ENCODE data around the gene SFTA2. TPM values are rescaled to one million over a fixed set of nuclear protein-coding genes. Genes with fewer than 3 reads are reported as not detected.
"Not testable (repeated sequence)": the region's sequence is repeated elsewhere in the genome, so short reads cannot be mapped to it uniquely, and the experiment has no call there.

SFTA2 gene
- total and polyA plus RNA-seq, 7 donors = 3.6 TPM; not detected in 6

DNA sequence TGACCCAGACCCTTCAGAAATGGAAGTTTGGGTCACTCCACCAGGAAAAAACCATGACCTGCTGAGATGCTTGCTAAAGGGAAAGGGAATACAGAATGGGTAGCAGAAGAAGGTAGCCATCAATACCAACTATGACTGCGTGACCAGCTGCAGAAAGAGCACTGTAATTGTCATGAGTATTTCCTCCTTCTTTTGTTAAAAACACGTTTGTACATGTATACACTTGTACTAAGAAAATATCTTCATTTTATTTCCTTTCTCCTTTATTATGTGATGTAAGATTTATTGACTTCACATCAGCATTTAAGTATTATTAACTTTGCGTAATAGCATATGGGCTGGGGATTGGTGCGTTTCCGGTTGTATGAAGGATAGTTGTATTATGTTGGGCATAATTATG is 39.0 kb upstream of the SFTA2 start:
- Histone ChIP-seq H3K27ac (no peak overlapping the region), H3K36me3 (no peaks in the 10 kb centered on the region), H3K4me3 (no peak overlapping the region), H3K9me3 (no peaks in the 10 kb centered on the region), H3K27me3 (peaks cover 0 to 8% (median 0%) of the 10 kb centered on the region in 3 donors), H3K4me1 (no peaks in the 10 kb centered on the region)
- 75 to 89% methylated on average over 5 of the region's 5 CpGs for WGBS, 2 donors
- DNase-seq = no peak
- TF ChIP-seq POLR2A (IDR thresholded peaks at IDR 0.05) = no peak
- no peak for TF ChIP-seq POLR2AphosphoS5 (IDR thresholded peaks at IDR 0.05)
- no peak for TF ChIP-seq EP300 (IDR thresholded peaks at IDR 0.05)
- TF ChIP-seq, protein P1, sequence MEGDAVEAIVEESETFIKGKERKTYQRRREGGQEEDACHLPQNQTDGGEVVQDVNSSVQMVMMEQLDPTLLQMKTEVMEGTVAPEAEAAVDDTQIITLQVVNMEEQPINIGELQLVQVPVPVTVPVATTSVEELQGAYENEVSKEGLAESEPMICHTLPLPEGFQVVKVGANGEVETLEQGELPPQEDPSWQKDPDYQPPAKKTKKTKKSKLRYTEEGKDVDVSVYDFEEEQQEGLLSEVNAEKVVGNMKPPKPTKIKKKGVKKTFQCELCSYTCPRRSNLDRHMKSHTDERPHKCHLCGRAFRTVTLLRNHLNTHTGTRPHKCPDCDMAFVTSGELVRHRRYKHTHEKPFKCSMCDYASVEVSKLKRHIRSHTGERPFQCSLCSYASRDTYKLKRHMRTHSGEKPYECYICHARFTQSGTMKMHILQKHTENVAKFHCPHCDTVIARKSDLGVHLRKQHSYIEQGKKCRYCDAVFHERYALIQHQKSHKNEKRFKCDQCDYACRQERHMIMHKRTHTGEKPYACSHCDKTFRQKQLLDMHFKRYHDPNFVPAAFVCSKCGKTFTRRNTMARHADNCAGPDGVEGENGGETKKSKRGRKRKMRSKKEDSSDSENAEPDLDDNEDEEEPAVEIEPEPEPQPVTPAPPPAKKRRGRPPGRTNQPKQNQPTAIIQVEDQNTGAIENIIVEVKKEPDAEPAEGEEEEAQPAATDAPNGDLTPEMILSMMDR (IDR thresholded peaks at IDR 0.05) = no peak
- intact Hi-C loops (cut with DNase I) = no loop called here

DNA sequence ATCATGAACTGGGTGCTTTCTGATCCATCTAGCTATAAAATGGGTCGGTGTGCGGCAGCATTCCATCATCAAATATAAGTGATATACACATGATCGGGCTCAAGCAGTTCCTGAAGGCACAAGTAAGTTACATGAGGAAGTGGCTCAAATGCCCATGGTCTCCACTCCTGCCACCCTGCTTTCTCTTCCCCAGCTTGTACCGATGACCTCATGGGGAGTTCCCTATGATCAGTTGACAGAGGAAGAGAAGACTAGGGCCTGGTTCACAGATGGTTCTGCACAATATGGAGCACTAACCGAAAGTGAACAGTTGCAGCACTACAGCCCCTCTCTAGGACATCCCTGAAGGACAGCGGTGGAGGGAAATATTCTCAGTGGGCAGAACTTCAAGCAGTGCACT is 37.2 kb upstream of the SFTA2 start:
- H3K27me3 ChIP-seq; intact Hi-C loops (cut with DNase I); DNase-seq; H3K27ac ChIP-seq; H3K4me3 ChIP-seq; H3K9me3 ChIP-seq; H3K36me3 ChIP-seq; H3K4me1 ChIP-seq: not testable (repeated sequence)
- WGBS, 2 donors = 91 to 93% methylated on average over 6 of the region's 6 CpGs

DNA sequence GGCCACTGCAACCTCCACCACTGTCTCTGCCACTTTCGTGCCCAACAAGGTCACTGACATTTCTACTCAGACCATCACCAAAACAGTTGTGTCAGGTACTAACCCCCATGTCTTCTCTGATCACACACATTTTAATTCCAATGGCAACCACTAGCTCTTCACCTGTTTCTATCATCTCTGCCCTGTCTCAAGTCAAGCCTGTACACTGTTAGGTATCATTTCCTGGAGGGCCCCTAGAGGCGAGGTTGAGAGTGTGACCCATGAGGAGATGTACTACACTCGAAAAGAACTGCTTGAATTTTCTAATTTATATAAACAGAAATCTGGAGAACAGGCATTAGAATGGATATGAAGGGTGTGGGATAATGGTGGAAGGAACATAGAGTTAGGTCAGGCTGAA is 34.2 kb upstream of the SFTA2 start:
- 57 to 63% methylated on average over 3 of the region's 3 CpGs for WGBS, 2 donors

DNA sequence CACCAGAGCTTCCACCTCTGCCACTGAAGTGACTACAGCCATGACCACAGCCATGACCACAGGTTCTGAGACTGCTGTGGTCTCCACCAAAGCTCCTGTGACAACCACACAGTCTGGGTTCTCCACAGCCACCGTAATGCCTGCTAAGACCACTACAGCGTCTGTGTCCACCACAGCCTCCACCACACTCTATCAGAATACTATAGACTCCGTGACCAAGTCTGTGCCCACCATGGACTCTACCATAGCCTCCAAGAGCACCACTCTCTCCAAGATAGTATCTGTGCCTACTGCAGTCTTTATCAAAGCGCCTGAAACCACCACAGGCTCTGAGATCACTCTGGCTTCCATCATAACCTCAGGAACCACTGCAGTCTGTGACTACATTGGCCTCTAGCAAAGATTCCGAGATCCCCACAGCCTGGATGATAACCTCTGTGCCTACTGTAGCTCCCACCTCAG is 33.2 kb upstream of the SFTA2 start:
- Histone ChIP-seq H3K36me3 (no peaks in the 10 kb centered on the region), H3K9me3 (no peaks in the 10 kb centered on the region), H3K27ac (no peak overlapping the region), H3K27me3 (peaks cover 0 to 10% (median 0%) of the 10 kb centered on the region in 3 donors), H3K4me3 (no peak overlapping the region), H3K4me1 (no peaks in the 10 kb centered on the region)
- 72 to 79% methylated on average over 5 of the region's 5 CpGs for WGBS, 2 donors
- intact Hi-C loops (cut with DNase I) = no loop called here
- DNase-seq = no peak
- TF ChIP-seq, protein P1 (IDR thresholded peaks at IDR 0.05) = no peak
- TF ChIP-seq POLR2A (IDR thresholded peaks at IDR 0.05) (no peak), POLR2AphosphoS5 (IDR thresholded peaks at IDR 0.05) (no peak), EP300 (IDR thresholded peaks at IDR 0.05) (no peak)

More for the DNA sequence above, 34.2 kb upstream of the SFTA2 start:
- DNase-seq = no peak
- H3K9me3 ChIP-seq = no peaks in the 10 kb centered on the region
- TF ChIP-seq POLR2A (IDR thresholded peaks at IDR 0.05) (no peak), POLR2AphosphoS5 (IDR thresholded peaks at IDR 0.05) (no peak), EP300 (IDR thresholded peaks at IDR 0.05) (no peak)
- TF ChIP-seq, protein P1 (IDR thresholded peaks at IDR 0.05) = no peak
- H3K4me3 ChIP-seq = no peak overlapping the region
- H3K4me1 ChIP-seq = no peaks in the 10 kb centered on the region
- intact Hi-C loops (cut with DNase I) = no loop called here
- peaks cover 0 to 10% (median 0%) of the 10 kb centered on the region in 3 donors for H3K27me3 ChIP-seq
- no peak overlapping the region for H3K27ac ChIP-seq
- no peaks in the 10 kb centered on the region for H3K36me3 ChIP-seq

DNA sequence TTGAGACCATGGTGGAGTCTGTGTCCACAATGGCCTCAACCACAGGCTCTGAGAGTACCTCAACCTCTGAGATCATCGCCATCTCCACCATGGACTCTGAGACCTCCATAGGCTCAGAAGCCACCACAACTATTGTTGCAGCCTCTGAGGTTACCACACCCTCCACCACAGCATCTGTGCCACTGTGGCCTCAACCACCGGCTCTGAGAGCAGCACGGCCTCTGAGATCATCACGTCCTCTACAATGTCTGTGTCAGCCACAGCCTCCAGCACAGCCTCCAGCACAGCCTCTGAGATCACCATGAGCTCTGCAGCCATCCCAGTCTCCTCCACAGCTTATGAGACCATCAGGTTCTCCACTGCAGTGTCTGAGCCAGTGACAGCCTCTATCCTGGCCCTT is 32.1 kb upstream of the SFTA2 start:
- no peak overlapping the region for H3K4me3 ChIP-seq
- peaks cover 0 to 18% (median 0%) of the 10 kb centered on the region in 3 donors for H3K27me3 ChIP-seq
- WGBS, 2 donors = 68 to 88% methylated on average over 4 of the region's 4 CpGs
- H3K27ac ChIP-seq = no peak overlapping the region
- no peak for DNase-seq
- intact Hi-C loops (cut with DNase I) = loop anchor here (5.0 kb wide), 1 partner anchor 278 kb away; no protein-coding TSS in a partner anchor
- no peaks in the 10 kb centered on the region for H3K36me3 ChIP-seq
- TF ChIP-seq EP300 (IDR thresholded peaks at IDR 0.05) = no peak
- TF ChIP-seq, protein P1 (IDR thresholded peaks at IDR 0.05) = no peak
- no peaks in the 10 kb centered on the region for H3K4me1 ChIP-seq
- no peaks in the 10 kb centered on the region for H3K9me3 ChIP-seq

Measured in sigmoid colon (tissue), 7 donors.